GM13977 (cell line): ENCODE data around the gene NHS.

Source experiments
- DNase-seq: peaks from one replicate; pipeline ENCODE4 v3.0.0; 2012; ENCODE audit warnings: low spot score
- CTCF ChIP-seq: IDR thresholded peaks from 2 replicates; pipeline ENCODE4 v1.5.1; 2012; ENCODE audit warnings: mild to moderate bottlenecking, control low read depth; ENCODE audit not compliant: insufficient read depth; ENCODE audit errors: extremely low read depth, missing control alignments
- in situ Hi-C: fragments of 300-500 bp; cut with MboI; formaldehyde crosslinking; loops from one replicate; pipeline ENCODE4 v1.12.0; 2022; ENCODE audit warnings: low sequenced_read_pairs, low pct_unique_long_range_greater_than_20kb, mixed read lengths, inconsistent platforms; ENCODE audit not compliant: unreplicated experiment

The NHS gene

DNA sequence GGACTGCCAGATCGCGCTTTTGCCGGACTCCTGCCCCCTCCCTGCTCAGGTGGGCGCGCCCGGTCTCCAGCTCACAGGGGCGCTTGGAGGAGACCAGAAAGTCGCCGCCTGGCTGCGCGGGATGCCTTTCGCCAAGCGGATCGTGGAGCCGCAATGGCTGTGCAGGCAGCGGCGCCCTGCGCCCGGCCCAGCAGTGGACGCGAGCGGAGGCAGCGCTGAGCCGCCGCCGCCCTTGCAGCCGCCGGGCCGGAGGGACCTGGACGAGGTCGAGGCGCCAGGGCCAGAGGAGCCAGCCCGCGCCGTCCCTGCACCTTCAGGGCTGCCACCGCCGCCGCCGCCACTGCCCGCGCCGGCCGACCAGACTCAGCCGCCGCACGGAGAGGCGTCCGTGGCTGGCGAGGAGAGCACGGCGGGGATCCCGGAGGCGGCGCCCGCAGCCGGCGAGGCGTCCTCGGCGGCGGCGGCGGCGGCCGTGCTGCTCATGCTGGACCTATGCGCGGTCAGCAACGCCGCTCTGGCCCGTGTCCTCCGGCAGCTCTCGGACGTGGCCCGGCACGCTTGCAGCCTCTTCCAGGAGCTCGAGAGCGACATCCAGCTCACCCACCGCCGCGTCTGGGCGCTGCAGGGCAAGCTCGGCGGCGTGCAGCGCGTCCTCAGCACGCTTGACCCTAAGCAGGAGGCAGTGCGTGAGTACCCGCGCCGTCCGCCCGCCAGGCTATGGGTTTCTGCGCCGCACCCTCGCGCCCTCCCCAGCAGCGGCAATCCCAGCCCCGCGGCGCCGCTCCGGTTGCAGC is 834 bp downstream of the NHS start:
- TF ChIP-seq CTCF = no peak
- no peak for DNase-seq
- in situ Hi-C loops = no loop called here

- TF ChIP-seq CTCF = no peak
- DNase-seq = no peak
- in situ Hi-C loops = no loop called here
Observed at GRCh38 chrX:17376431-17377077, 1.6 kb downstream of the NHS start.

GRCh38 chrX:17377091-17377717 is 2.2 kb downstream of the NHS start:
- DNase-seq = no peak
- TF ChIP-seq CTCF = no peak
- in situ Hi-C loops = no loop called here

GRCh38 chrX:17377795-17378194 is 2.8 kb downstream of the NHS start:
- no peak for TF ChIP-seq CTCF
- in situ Hi-C loops = no loop called here
- no peak for DNase-seq

- no peak for DNase-seq
- in situ Hi-C loops = no loop called here
- TF ChIP-seq CTCF = no peak
Observed at GRCh38 chrX:17380221-17380620, 5.2 kb downstream of the NHS start.

DNA sequence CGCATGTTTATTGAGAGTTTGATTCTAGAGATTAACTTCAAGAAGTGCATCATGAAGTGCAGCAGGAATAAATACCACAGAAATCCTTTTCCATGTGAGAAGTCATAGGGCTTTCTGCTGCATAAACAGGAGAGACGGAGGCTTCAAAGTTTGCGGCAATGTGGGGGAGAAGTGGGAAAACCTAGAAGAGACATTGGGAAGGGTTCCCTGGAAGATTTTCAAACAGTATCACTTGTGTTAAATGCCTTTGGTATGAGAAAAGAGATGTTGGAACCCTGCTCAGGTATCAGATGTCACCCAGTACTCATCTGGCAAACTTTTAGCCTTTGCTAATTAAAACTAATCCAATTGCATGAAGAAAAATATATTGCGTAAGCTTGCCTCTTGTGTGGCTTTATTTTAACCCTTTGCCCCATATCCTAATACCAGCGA is 15.4 kb downstream of the NHS start:
- in situ Hi-C loops = no loop called here
- no peak for DNase-seq
- TF ChIP-seq CTCF = no peak
